Measurements from ENCODE around the gene KIAA0753. TPM values are rescaled to one million over a fixed set of nuclear protein-coding genes. Genes with fewer than 3 reads are reported as not detected.

KIAA0753 gene
- total and polyA plus RNA-seq, 2 of the 13 experiments (the other 11 are each of a cell fraction or from before 2014, with no cell fraction given): 5.2 to 9.1 TPM

DNA sequence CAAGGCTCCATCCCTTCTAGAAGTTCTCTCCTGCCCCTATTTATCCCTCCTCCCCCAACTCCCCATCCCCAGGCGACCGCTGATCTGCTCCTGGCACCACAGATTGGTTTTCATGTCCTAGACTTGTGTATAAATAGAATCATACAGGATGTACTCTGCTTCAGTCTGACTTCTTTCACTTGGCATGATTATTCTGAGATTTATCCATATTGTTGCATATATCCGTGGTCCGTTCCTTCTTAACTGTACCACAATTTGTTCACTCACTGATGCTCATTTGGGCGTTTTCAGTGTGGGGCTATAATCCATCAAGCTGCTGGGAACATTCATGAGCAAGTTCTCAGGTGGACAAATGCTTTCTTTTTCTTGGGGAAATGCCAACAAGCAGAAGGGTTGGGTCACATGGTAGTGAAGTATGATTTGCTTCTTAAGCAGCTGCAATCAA lies 108.0 kb downstream of the KIAA0753 start:
- Histone ChIP-seq H3K27ac (ENCODE audit: extremely low read length, insufficient read depth, low read length) (no peak overlapping the region), H3K27me3 (ENCODE audit: control insufficient read depth in 1 of 2, insufficient read depth in 2 of 2, low read length in 2 of 2) (no peaks in the 10 kb centered on the region), H3K4me1 (ENCODE audit: insufficient read depth, low read length) (0 out of 2 replicates have a peak, but pooled peaks cover 8% of the 10 kb centered on the region), H3K4me2 (ENCODE audit: low read depth, low read length) (no peak overlapping the region), H2AFZ (ENCODE audit: low read length) (no peak overlapping the region), H4K20me1 (ENCODE audit: insufficient read depth, low read length) (no peaks in the 10 kb centered on the region), H3K79me2 (ENCODE audit: insufficient read depth, low read length) (no peaks in the 10 kb centered on the region), H3K36me3 (replicated peaks in 1 of 2; ENCODE audit: control insufficient read depth in 1 of 2, insufficient read depth in 2 of 2, low read length in 2 of 2) (no peaks in the 10 kb centered on the region), H3K9me3 (ENCODE audit: low read length) (no peaks in the 10 kb centered on the region), H3K4me3 (replicated peaks in 1 of 3; ENCODE audit: insufficient read depth in 1 of 3, low read depth in 2 of 3, low read length in 3 of 3) (no peak overlapping the region), H3K9ac (ENCODE audit: insufficient read depth, low read depth, low read length) (no peak overlapping the region)
- DNase-seq (ENCODE audit: low spot score) (no peak), ATAC-seq (no peak), FAIRE-seq (no peak)
- in situ Hi-C loops (cut with HindIII; ENCODE audit: extremely low pct_ligation_motif_present, low pct_unique_long_range_greater_than_20kb) (no loop called here), intact Hi-C loops (cut with micrococcal nuclease; ENCODE audit: unreplicated experiment) (no loop called here)
- ChIA-PET POLR2A (no interaction called here), CTCF (ENCODE audit: low intra/inter-chr PET ratio, low total read pairs) (no interaction called here)
- BruUV-seq (replicated peaks): no TSS peak
- WGBS (ENCODE audit: low lambda C conversion rate): 57% methylated on average over 5 of the region's 5 CpGs
- TF ChIP-seq, protein P1, sequence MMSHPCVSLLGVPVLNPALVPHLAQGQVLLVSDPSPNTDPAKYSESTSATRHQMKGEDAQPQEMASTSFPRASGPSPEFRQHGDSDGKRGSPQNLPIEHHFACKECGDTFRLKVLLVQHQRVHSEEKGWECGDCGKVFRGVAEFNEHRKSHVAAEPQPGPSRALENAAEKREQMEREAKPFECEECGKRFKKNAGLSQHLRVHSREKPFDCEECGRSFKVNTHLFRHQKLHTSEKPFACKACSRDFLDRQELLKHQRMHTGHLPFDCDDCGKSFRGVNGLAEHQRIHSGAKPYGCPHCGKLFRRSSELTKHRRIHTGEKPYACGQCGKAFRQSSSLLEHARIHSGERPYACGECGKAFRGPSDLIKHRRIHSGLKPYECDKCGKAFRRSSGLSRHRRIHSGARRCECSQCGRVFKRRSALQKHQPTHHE (CRISPR knock-in tag; IDR thresholded peaks at IDR 0.05; ENCODE audit: borderline replicate concordance): no peak
- TF ChIP-seq JUN (CRISPR knock-in tag; IDR thresholded peaks at IDR 0.05): no peak
- no peak for TF ChIP-seq KDM5B (CRISPR knock-in tag; IDR thresholded peaks at IDR 0.05; ENCODE audit: borderline replicate concordance)
- TF ChIP-seq, protein P2, sequence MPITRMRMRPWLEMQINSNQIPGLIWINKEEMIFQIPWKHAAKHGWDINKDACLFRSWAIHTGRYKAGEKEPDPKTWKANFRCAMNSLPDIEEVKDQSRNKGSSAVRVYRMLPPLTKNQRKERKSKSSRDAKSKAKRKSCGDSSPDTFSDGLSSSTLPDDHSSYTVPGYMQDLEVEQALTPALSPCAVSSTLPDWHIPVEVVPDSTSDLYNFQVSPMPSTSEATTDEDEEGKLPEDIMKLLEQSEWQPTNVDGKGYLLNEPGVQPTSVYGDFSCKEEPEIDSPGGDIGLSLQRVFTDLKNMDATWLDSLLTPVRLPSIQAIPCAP (CRISPR knock-in tag; IDR thresholded peaks at IDR 0.05; ENCODE audit: low read depth): no peak
- TF ChIP-seq TSC22D2 (CRISPR knock-in tag; IDR thresholded peaks at IDR 0.05; ENCODE audit: borderline replicate concordance): no peak
- no peak for TF ChIP-seq PAX8 (CRISPR knock-in tag; IDR thresholded peaks at IDR 0.05; ENCODE audit: borderline replicate concordance)
- TF ChIP-seq, protein P3, sequence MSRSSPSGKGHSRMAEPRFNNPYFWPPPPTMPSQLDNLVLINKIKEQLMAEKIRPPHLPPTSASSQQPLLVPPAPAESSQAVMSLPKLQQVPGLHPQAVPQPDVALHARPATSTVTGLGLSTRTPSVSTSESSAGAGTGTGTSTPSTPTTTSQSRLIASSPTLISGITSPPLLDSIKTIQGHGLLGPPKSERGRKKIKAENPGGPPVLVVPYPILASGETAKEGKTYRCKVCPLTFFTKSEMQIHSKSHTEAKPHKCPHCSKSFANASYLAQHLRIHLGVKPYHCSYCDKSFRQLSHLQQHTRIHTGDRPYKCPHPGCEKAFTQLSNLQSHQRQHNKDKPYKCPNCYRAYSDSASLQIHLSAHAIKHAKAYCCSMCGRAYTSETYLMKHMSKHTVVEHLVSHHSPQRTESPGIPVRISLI (CRISPR knock-in tag; IDR thresholded peaks at IDR 0.05; ENCODE audit: borderline replicate concordance): no peak
- no peak for TF ChIP-seq ZNF841 (CRISPR knock-in tag; IDR thresholded peaks at IDR 0.05; ENCODE audit: borderline replicate concordance)
- TF ChIP-seq, protein P4, sequence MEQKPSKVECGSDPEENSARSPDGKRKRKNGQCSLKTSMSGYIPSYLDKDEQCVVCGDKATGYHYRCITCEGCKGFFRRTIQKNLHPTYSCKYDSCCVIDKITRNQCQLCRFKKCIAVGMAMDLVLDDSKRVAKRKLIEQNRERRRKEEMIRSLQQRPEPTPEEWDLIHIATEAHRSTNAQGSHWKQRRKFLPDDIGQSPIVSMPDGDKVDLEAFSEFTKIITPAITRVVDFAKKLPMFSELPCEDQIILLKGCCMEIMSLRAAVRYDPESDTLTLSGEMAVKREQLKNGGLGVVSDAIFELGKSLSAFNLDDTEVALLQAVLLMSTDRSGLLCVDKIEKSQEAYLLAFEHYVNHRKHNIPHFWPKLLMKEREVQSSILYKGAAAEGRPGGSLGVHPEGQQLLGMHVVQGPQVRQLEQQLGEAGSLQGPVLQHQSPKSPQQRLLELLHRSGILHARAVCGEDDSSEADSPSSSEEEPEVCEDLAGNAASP (CRISPR knock-in tag; IDR thresholded peaks at IDR 0.05; ENCODE audit: borderline replicate concordance): no peak
- TF ChIP-seq, protein P5, sequence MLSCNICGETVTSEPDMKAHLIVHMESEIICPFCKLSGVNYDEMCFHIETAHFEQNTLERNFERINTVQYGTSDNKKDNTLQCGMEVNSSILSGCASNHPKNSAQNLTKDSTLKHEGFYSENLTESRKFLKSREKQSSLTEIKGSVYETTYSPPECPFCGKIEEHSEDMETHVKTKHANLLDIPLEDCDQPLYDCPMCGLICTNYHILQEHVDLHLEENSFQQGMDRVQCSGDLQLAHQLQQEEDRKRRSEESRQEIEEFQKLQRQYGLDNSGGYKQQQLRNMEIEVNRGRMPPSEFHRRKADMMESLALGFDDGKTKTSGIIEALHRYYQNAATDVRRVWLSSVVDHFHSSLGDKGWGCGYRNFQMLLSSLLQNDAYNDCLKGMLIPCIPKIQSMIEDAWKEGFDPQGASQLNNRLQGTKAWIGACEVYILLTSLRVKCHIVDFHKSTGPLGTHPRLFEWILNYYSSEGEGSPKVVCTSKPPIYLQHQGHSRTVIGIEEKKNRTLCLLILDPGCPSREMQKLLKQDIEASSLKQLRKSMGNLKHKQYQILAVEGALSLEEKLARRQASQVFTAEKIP (CRISPR knock-in tag; IDR thresholded peaks at IDR 0.05; ENCODE audit: borderline replicate concordance): no peak
- TF ChIP-seq NCOA1 (CRISPR knock-in tag; IDR thresholded peaks at IDR 0.05): no peak
- no peak for TF ChIP-seq ETV6 (CRISPR knock-in tag; conservative IDR thresholded peaks at IDR 0.05)
- TF ChIP-seq MAZ (IDR thresholded peaks at IDR 0.05; ENCODE audit: borderline replicate concordance, low read depth, low read length): no peak
- no peak for TF ChIP-seq MAZ (CRISPR knock-in tag; IDR thresholded peaks at IDR 0.05; ENCODE audit: low read depth)
- TF ChIP-seq, protein P6, sequence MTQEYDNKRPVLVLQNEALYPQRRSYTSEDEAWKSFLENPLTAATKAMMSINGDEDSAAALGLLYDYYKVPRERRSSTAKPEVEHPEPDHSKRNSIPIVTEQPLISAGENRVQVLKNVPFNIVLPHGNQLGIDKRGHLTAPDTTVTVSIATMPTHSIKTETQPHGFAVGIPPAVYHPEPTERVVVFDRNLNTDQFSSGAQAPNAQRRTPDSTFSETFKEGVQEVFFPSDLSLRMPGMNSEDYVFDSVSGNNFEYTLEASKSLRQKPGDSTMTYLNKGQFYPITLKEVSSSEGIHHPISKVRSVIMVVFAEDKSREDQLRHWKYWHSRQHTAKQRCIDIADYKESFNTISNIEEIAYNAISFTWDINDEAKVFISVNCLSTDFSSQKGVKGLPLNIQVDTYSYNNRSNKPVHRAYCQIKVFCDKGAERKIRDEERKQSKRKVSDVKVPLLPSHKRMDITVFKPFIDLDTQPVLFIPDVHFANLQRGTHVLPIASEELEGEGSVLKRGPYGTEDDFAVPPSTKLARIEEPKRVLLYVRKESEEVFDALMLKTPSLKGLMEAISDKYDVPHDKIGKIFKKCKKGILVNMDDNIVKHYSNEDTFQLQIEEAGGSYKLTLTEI (CRISPR knock-in tag; conservative IDR thresholded peaks at IDR 0.05): no peak
- TF ChIP-seq MLLT10 (CRISPR knock-in tag; IDR thresholded peaks at IDR 0.05): no peak
- TF ChIP-seq ZBTB8A (CRISPR knock-in tag; IDR thresholded peaks at IDR 0.05; ENCODE audit: borderline replicate concordance, low read depth): no peak
